ENCODE data around the gene RIC8B. TPM values are rescaled to one million over a fixed set of nuclear protein-coding genes. Genes with fewer than 3 reads are reported as not detected.

Gene RIC8B
- total RNA-seq, 1 experiment from 2014 or later: 14.9 TPM

GRCh38 chr12:106831699-106832098 lies 57.2 kb downstream of the RIC8B start:
- no peak for DNase-seq
- no TSS peak for BruUV-seq (replicated peaks)
- Histone ChIP-seq H3K27ac (no peak overlapping the region), H3K4me1 (replicated peaks; ENCODE audit: insufficient read depth) (no peaks in the 10 kb centered on the region), H3K4me2 (no peak overlapping the region), H3K4me3 (no peak overlapping the region), H3K79me2 (ENCODE audit: low read depth) (no peaks in the 10 kb centered on the region), H2AFZ (no peak overlapping the region), H3K27me3 (ENCODE audit: insufficient read depth, low read depth) (no peaks in the 10 kb centered on the region), H4K20me1 (ENCODE audit: insufficient read depth) (no peaks in the 10 kb centered on the region), H3K36me3 (ENCODE audit: low read depth) (no peaks in the 10 kb centered on the region), H3F3A (ENCODE audit: insufficient read depth, low read depth) (no peaks in the 10 kb centered on the region), H3K9me3 (ENCODE audit: insufficient read depth, low read depth) (no peaks in the 10 kb centered on the region), H3K9me2 (ENCODE audit: insufficient read depth) (no peaks in the 10 kb centered on the region)
- POLR2A ChIA-PET (ENCODE audit: unreplicated experiment): no interaction called here
- TF ChIP-seq CTCF (conservative IDR thresholded peaks at IDR 0.05): no peak
- intact Hi-C loops (cut with micrococcal nuclease; ENCODE audit: unreplicated experiment): no loop called here
- CTCF ChIA-PET: no interaction called here

GRCh38 chr12:106837782-106838181 lies 63.3 kb downstream of the RIC8B start:
- peaks cover 16% of the 10 kb centered on the region for H3K4me1 ChIP-seq (replicated peaks; ENCODE audit: insufficient read depth)
- CTCF ChIA-PET: no interaction called here
- no peak overlapping the region for H3K27ac ChIP-seq
- H3K4me2 ChIP-seq: no peak overlapping the region
- H3F3A ChIP-seq (ENCODE audit: insufficient read depth, low read depth): no peaks in the 10 kb centered on the region; the same call in 1 of the 2 replicates
- no peaks in the 10 kb centered on the region for H3K9me2 ChIP-seq (ENCODE audit: insufficient read depth)
- H3K9me3 ChIP-seq (ENCODE audit: insufficient read depth, low read depth): no peaks in the 10 kb centered on the region
- H4K20me1 ChIP-seq (ENCODE audit: insufficient read depth): no peaks in the 10 kb centered on the region
- TF ChIP-seq CTCF (conservative IDR thresholded peaks at IDR 0.05) (no peak), EZH2 (IDR thresholded peaks at IDR 0.05; ENCODE audit: low read depth) (no peak)
- no peaks in the 10 kb centered on the region for H3K27me3 ChIP-seq (ENCODE audit: insufficient read depth, low read depth)
- H3K4me3 ChIP-seq: no peak overlapping the region
- POLR2A ChIA-PET (ENCODE audit: unreplicated experiment): no interaction called here
- BruUV-seq (replicated peaks): no TSS peak
- intact Hi-C loops (cut with micrococcal nuclease; ENCODE audit: unreplicated experiment): no loop called here
- no peak overlapping the region for H2AFZ ChIP-seq
- no peaks in the 10 kb centered on the region for H3K79me2 ChIP-seq (ENCODE audit: low read depth)
- no peak for DNase-seq
- H3K36me3 ChIP-seq (ENCODE audit: low read depth): no peaks in the 10 kb centered on the region

DNA sequence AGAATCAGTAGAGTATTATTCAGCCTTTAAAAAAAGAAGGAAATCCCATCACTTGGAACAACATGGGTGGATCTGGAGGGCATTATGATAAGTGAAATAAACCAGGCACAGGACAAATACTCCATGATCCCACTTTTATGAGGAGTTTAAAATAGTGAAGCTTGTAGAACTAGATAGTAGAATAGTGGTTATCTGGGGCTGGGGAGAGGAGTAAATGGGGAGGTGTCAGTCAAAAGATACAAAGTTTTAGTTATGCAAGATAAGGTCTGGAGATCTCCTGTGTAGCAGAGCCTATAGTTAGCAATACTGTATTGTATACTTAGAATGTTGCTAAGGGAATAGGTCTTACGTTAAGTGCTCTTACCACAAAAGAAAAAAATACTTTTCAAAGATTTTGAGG lies 64.9 kb downstream of the RIC8B start:
- Histone ChIP-seq H3K79me2 (ENCODE audit: low read depth) (no peaks in the 10 kb centered on the region), H3K4me3 (no peak overlapping the region), H2AFZ (no peak overlapping the region), H3F3A (ENCODE audit: insufficient read depth, low read depth) (no peaks in the 10 kb centered on the region; the same call in 1 of the 2 replicates), H3K4me2 (no peak overlapping the region), H4K20me1 (ENCODE audit: insufficient read depth) (no peaks in the 10 kb centered on the region), H3K36me3 (ENCODE audit: low read depth) (no peaks in the 10 kb centered on the region), H3K9me2 (ENCODE audit: insufficient read depth) (no peaks in the 10 kb centered on the region), H3K9me3 (ENCODE audit: insufficient read depth, low read depth) (no peaks in the 10 kb centered on the region), H3K27me3 (ENCODE audit: insufficient read depth, low read depth) (no peaks in the 10 kb centered on the region), H3K4me1 (replicated peaks; ENCODE audit: insufficient read depth) (peaks cover 16% of the 10 kb centered on the region), H3K27ac (no peak overlapping the region)
- no peak for TF ChIP-seq EZH2 (IDR thresholded peaks at IDR 0.05; ENCODE audit: low read depth)
- TF ChIP-seq CTCF (conservative IDR thresholded peaks at IDR 0.05): no peak
- POLR2A ChIA-PET (ENCODE audit: unreplicated experiment): no interaction called here
- no peak for DNase-seq
- no TSS peak for BruUV-seq (replicated peaks)
- intact Hi-C loops (cut with micrococcal nuclease; ENCODE audit: unreplicated experiment): no loop called here
- CTCF ChIA-PET: interaction anchor here (0.7 kb wide), 1 partner anchor 1433 kb away, joined by 3 read pairs; no protein-coding TSS in a partner anchor
